ENCODE data around the gene DNAL4.
"Not testable (repeated sequence)": the region's sequence is repeated elsewhere in the genome, so short reads cannot be mapped to it uniquely, and the experiment has no call there.

The DNAL4 gene

DNA sequence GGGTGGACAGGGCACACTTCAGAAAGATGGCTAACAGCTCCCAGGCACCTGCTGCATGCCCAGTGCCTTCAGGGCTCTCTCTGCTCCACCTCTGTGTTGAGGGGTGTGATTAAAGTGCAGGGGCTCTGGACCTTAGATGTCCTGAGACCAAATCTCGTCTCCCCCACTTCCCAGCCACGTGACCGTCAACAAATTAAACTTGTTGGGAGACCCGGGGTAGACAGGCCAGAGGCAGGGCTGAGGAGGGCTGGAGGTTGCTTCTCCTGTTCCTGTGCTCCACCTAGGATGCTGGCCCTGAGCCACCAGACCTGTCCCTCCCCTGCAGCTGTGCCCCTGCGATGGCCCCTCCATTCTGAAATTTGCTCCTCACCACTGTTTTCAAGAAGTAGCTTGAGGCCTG, 32.9 kb upstream of the DNAL4 start:
- no peak for DNase-seq

GRCh38 chr22:38826386-38826785, 32.4 kb upstream of the DNAL4 start:
- no peak for DNase-seq

- DNase-seq: peak; percentile 38
Observed at GRCh38 chr22:38824585-38824984, 30.6 kb upstream of the DNAL4 start.

- no peak for DNase-seq
Observed at GRCh38 chr22:38823637-38824036, 29.7 kb upstream of the DNAL4 start.

DNA sequence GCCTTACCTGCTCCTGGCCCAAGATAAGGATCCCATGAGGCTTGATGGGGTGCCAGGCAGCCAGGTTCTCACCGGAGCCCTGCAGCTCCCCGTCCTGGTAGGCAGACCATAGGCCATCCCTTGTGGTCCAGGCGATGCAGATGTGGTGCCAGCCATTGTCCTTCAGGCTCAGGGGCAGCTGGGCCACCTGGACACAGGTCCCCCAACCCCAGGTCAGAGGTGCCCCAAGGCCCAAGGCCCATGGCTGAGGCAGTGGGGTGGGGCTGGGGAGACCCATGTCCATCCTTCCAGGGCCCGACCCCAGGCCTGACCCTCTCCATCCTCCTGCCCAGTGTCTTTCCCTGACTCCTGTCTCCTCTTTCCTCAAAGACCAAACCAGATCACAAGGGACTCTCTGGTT, 29.1 kb upstream of the DNAL4 start:
- no peak for DNase-seq

DNA sequence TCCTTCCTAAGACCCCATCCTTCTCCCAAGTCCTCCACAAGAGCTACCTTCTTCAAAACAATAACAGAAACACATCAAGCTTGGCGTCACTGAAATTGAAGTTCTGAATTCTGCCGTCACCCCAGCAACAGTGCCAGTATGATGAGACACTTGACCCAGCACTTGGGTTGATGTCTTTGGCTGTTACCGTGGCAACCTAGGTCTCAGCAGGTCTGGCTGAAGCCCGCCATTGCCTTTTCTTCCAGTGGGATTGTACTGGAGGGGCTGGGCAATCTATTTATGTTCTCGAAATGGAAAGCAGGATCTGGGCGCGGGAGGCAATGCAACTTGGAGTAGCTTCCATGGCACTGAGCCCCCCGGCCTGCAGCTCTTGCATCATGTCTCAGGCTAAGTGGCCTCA, 26.1 kb upstream of the DNAL4 start:
- peak; percentile 40 for DNase-seq

- DNase-seq: no peak
Observed at GRCh38 chr22:38819387-38819940, 25.5 kb upstream of the DNAL4 start.

GRCh38 chr22:38817196-38817595, 23.3 kb upstream of the DNAL4 start:
- no peak for DNase-seq

DNA sequence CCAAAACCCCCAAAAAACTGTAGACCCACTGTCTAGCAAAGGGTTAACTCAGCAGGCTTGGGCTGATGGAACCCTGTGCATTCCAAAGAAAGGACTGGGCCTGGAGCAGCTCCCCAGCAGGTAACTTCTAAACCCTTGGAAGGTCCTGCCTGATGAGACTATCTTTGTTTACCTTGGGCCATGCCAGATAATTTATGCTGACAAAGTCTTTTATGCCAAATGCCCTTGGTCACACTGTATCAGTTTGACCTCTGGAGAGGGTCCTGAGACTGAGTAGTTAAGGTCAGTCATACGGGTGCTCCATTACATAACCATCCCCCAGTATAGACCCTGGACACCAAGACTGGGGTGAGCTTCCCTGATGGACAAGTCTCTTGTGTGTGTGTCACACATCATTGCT, 21.9 kb upstream of the DNAL4 start:
- DNase-seq: no peak

DNA sequence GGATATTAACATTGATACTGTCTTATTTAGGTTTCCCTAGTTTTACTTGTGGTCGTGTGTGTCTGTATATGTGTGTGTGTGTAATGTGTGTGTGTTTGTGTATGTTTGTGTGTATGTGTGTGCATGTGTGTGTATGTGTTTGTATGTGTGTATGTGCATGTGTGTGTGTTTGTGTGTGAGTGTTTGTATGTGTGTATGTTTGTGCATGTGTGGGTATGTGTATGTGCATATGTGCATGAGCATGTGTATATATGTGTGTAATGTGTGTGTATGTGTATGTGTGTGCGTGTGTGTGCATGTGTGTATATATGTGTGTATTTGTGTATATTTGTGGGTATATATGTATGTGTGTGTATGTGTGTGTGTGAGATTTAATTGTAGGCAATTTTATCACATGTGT, 17.3 kb upstream of the DNAL4 start:
- no peak for DNase-seq

- not testable (repeated sequence) for DNase-seq
Observed at GRCh38 chr22:38805041-38805593, 11.2 kb upstream of the DNAL4 start.

GRCh38 chr22:38802671-38803121, 8.8 kb upstream of the DNAL4 start:
- DNase-seq: peak; percentile 30

- no peak for DNase-seq
Observed at GRCh38 chr22:38799265-38800002, 5.5 kb upstream of the DNAL4 start.

DNA sequence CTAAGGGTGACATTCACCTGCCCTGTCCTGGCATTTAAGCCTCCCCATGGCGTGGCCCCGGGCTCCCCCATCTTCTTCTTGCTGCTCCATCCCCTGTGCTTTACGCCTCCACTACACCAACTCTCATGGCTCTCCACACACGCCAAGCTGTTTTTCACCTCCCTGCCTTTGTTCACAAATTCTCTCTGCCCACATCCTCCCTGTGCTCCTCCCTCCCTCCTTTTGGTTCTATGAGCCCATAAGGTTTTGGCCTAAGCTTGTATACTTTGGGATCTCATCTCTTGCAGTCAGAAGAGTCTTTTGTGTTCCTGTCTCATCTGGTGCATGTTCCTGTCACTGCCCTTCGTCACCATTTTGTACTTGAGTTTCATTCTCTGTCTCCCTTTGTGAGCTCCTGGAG, 4.6 kb upstream of the DNAL4 start:
- DNase-seq: no peak

DNA sequence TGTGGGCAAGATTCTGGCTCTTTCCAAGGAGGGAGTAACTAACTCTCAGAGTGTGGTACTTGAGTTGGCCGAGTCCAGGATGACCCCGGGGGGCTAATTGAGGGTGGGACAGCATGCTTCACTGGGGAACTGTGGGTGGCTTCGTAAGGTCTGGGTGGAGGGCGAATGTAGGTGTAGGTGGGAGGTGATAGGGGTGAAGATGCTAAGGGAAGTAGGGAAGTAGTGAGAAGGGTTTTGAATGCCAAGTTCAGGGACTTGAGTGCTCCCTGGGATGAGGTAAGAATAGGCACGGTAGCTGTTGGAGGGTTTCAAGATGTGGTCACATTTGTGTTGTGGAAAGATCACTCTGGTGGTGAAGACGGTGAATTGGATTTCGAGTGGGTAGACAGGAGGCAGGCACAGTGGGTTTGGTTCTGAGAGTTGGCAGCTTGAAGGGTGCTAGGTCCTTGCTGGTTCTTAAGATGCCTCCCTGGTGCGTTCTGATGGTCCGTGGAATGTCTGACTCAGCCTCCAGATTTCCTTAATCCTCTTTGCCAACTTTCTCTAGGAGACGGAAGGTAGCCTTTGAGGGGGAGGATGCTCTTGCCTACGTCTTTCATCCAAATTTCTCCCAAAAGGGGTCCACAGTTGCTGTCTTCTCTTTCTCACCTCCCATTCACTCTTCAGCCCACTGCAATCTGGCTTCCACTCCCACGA, 2.5 kb upstream of the DNAL4 start:
- DNase-seq: no peak

DNA sequence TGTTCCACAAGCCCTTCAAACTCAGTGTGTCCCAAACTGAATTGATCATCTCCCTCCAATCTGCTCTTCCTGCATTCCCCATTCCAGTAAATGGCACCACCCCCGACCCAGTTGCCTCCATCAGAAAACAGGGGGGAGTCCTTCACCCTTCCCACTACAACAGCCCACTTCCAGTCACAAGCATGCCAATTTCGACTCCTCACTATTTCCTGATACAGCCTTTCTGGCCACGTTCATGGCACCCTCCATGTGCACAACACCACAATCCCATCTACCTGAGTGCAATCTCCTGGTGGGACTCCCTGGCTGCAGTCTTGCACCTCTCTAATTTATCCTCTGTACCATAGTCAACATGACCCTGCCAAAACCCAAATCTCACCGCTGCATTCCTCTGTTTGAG, 1.6 kb upstream of the DNAL4 start:
- no peak for DNase-seq

DNA sequence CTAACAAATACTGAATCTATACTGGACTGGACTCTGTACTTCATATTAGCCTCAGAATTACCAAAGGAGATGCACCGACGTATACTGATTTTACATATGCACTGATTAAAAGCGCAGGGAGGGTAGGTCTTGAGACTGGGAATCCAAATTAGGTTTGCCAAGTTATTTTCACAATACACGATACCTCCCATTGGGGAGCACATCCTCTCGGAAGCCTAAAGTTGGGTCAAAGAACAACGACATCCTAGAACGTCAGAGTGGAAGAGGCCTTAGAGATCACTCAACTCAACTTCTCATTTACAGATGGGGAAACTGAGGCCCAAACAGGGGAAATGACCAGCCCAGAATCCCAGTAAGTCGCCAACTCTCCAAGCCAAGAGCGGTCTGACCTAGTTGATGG, 626 bp downstream of the DNAL4 start:
- no peak for DNase-seq

- DNase-seq: peak; percentile 14
Observed at GRCh38 chr22:38792833-38793232, 1.1 kb downstream of the DNAL4 start.

GRCh38 chr22:38789606-38790005, 4.3 kb downstream of the DNAL4 start:
- no peak for DNase-seq

GRCh38 chr22:38788846-38789245, 5.1 kb downstream of the DNAL4 start:
- DNase-seq: no peak

GRCh38 chr22:38788021-38788816, 5.7 kb downstream of the DNAL4 start:
- no peak for DNase-seq

GRCh38 chr22:38786631-38787030, 7.3 kb downstream of the DNAL4 start:
- DNase-seq: no peak

DNA sequence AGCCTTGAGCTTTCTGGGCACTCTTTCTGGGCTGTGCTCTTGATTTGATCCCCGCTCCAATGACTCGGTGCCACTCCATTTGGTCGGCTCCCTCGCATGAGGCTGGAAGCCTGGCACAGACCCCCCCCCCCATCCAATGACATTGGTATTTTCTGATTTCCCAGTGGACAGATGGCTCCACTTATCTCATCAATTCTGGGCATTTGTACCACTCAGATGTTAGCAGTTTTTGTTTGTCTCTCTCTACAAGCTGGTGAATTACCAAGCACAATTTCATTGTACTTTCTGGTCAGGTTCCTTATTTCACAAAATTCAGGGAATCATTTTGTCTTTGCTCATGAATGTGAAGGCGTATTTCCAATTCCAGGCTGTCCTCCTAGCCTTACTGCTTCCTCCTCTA, 9.1 kb downstream of the DNAL4 start:
- DNase-seq: no peak

Measured in DMS53 (cell line).